Measurements from ENCODE around the gene CD300LF.

Gene CD300LF

GRCh38 chr17:74746376-74746775, 33.7 kb upstream of the CD300LF start:
- in situ Hi-C loops (cut with HindIII; ENCODE audit: low sequenced_read_pairs), result no loop called here

- in situ Hi-C loops (cut with HindIII; ENCODE audit: low sequenced_read_pairs), result no loop called here
These were observed 32.9 kb upstream of the CD300LF start for GRCh38 chr17:74745548-74746177.

- in situ Hi-C loops (cut with HindIII; ENCODE audit: low sequenced_read_pairs), result no loop called here
These were observed 32.2 kb upstream of the CD300LF start for GRCh38 chr17:74744714-74745547.

GRCh38 chr17:74744349-74744713, 31.6 kb upstream of the CD300LF start:
- in situ Hi-C loops (cut with HindIII; ENCODE audit: low sequenced_read_pairs), result no loop called here

GRCh38 chr17:74743755-74744154, 31.0 kb upstream of the CD300LF start:
- in situ Hi-C loops (cut with HindIII; ENCODE audit: low sequenced_read_pairs), result no loop called here

- in situ Hi-C loops (cut with HindIII; ENCODE audit: low sequenced_read_pairs), result no loop called here
These were observed 30.3 kb upstream of the CD300LF start for GRCh38 chr17:74742978-74743545.

GRCh38 chr17:74742153-74742515, 29.4 kb upstream of the CD300LF start:
- in situ Hi-C loops (cut with HindIII; ENCODE audit: low sequenced_read_pairs), result no loop called here

- in situ Hi-C loops (cut with HindIII; ENCODE audit: low sequenced_read_pairs), result no loop called here
These were observed 28.1 kb upstream of the CD300LF start for GRCh38 chr17:74740641-74741387.

- in situ Hi-C loops (cut with HindIII; ENCODE audit: low sequenced_read_pairs), result no loop called here
These were observed 27.4 kb upstream of the CD300LF start for GRCh38 chr17:74740173-74740572.

- in situ Hi-C loops (cut with HindIII; ENCODE audit: low sequenced_read_pairs), result no loop called here
These were observed 26.6 kb upstream of the CD300LF start for GRCh38 chr17:74739227-74739831.

- in situ Hi-C loops (cut with HindIII; ENCODE audit: low sequenced_read_pairs), result no loop called here
These were observed 25.6 kb upstream of the CD300LF start for GRCh38 chr17:74738051-74738996.

GRCh38 chr17:74737299-74738050, 24.8 kb upstream of the CD300LF start:
- in situ Hi-C loops (cut with HindIII; ENCODE audit: low sequenced_read_pairs), result no loop called here

GRCh38 chr17:74736513-74737298, 24.0 kb upstream of the CD300LF start, which contains the start of gene RAB37:
TSS of gene RAB37 (plus strand) at chr17:74737256. CDS start at chr17:74737273, 17 bp downstream.
- in situ Hi-C loops (cut with HindIII; ENCODE audit: low sequenced_read_pairs), result no loop called here

GRCh38 chr17:74734256-74734655, 21.5 kb upstream of the CD300LF start:
- in situ Hi-C loops (cut with HindIII; ENCODE audit: low sequenced_read_pairs), result no loop called here

- in situ Hi-C loops (cut with HindIII; ENCODE audit: low sequenced_read_pairs), result no loop called here
These were observed 20.8 kb upstream of the CD300LF start for GRCh38 chr17:74733365-74734122.

- in situ Hi-C loops (cut with HindIII; ENCODE audit: low sequenced_read_pairs), result no loop called here
These were observed 19.5 kb upstream of the CD300LF start for GRCh38 chr17:74732042-74732867.

GRCh38 chr17:74731347-74731605, 18.6 kb upstream of the CD300LF start:
- in situ Hi-C loops (cut with HindIII; ENCODE audit: low sequenced_read_pairs), result no loop called here

All from endothelial cell of hepatic sinusoid (primary cell).